Adipocyte (in vitro differentiated cells): ENCODE data around the gene SNX30.

Source experiments
- DNase-seq: peaks from one replicate; pipeline ENCODE4 v3.0.0-alpha.2; 2015; ENCODE audit warnings: low read depth
- H3K27me3 ChIP-seq: replicated peaks from 2 replicates; pipeline ENCODE4 v1.7.0; 2013; ENCODE audit warnings: mild to moderate bottlenecking, low read length, moderate library complexity; ENCODE audit not compliant: control insufficient read depth, insufficient read depth
- H3K36me3 ChIP-seq: 2 replicates; pipeline ENCODE4 v1.7.0; 2013; ENCODE audit warnings: low read length, mild to moderate bottlenecking, moderate library complexity; ENCODE audit not compliant: control insufficient read depth, insufficient read depth, severe bottlenecking
- H3K4me1 ChIP-seq: 2 replicates; pipeline ENCODE4 v1.7.0; 2013; ENCODE audit warnings: mild to moderate bottlenecking, low read length, moderate library complexity; ENCODE audit not compliant: control insufficient read depth, insufficient read depth
- H3K4me3 ChIP-seq: 2 replicates; pipeline ENCODE4 v1.7.0; 2013; ENCODE audit warnings: mild to moderate bottlenecking, low read length, moderate library complexity
- H3K9ac ChIP-seq: 2 replicates; pipeline ENCODE4 v1.7.0; 2013; ENCODE audit warnings: mild to moderate bottlenecking, low read length, moderate library complexity
- H3K9me3 ChIP-seq: 2 replicates; pipeline ENCODE4 v1.7.0; 2013; ENCODE audit warnings: mild to moderate bottlenecking, low read length, moderate library complexity; ENCODE audit not compliant: control insufficient read depth

Gene SNX30

GRCh38 chr9:112917047-112917986 is 166.8 kb downstream of the SNX30 start:
- no peak overlapping the region for H3K4me3 ChIP-seq
- no peaks in the 10 kb centered on the region for H3K36me3 ChIP-seq
- peaks cover 3% of the 10 kb centered on the region for H3K4me1 ChIP-seq
- no peaks in the 10 kb centered on the region for H3K9me3 ChIP-seq
- H3K27me3 ChIP-seq, result no peaks in the 10 kb centered on the region
- no peak for DNase-seq
- H3K9ac ChIP-seq, result no peak overlapping the region

- DNase-seq, result no peak
- no peaks in the 10 kb centered on the region for H3K9me3 ChIP-seq
- H3K4me1 ChIP-seq, result peaks cover 3% of the 10 kb centered on the region
- H3K27me3 ChIP-seq, result no peaks in the 10 kb centered on the region
- H3K4me3 ChIP-seq, result no peak overlapping the region
- no peak overlapping the region for H3K9ac ChIP-seq
- no peaks in the 10 kb centered on the region for H3K36me3 ChIP-seq
These were observed 167.4 kb downstream of the SNX30 start for GRCh38 chr9:112917987-112918362.

GRCh38 chr9:112921549-112921948 is 171.0 kb downstream of the SNX30 start:
- no peaks in the 10 kb centered on the region for H3K36me3 ChIP-seq
- H3K27me3 ChIP-seq, result no peaks in the 10 kb centered on the region
- H3K4me1 ChIP-seq, result peaks cover 3% of the 10 kb centered on the region
- no peak overlapping the region for H3K4me3 ChIP-seq
- DNase-seq, result peak; percentile 76
- H3K9ac ChIP-seq, result no peak overlapping the region
- no peaks in the 10 kb centered on the region for H3K9me3 ChIP-seq
